GM12875 (cell line): ENCODE data around the gene ZNF488.

ENCODE experiments used
- H3K4me3 ChIP-seq: one replicate; pipeline ENCODE4 v1.5.1; 2011; ENCODE audit warnings: low read depth, low read length, control low read depth
- TF ChIP-seq, protein P1 (sequence below): IDR thresholded peaks from 2 replicates; pipeline ENCODE4 v1.5.1; 2011; ENCODE audit warnings: low read depth, mild to moderate bottlenecking, control low read depth, inconsistent platforms, low read length, moderate library complexity, borderline replicate concordance; ENCODE audit not compliant: insufficient read depth

ZNF488 gene

DNA sequence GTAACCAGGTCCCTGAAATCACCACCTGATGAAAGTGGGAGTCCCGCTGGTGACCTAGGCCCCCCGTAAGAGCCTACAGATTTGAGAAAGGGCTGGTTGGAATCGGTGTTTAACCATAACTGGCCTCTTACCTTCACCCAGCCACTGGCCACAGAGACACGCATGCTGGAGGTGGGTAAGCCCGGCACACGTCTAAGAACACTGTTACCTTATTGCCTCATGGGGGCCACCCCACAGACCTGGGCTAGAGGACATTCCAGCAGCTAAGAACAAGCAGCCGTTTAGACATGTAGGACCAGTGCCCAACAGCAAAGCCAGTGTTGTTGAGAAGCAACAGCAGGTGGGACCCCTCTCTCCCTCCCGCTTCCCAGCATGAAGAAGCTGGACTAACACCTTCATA is 64.3 kb downstream of the ZNF488 start:
- TF ChIP-seq, protein P1, sequence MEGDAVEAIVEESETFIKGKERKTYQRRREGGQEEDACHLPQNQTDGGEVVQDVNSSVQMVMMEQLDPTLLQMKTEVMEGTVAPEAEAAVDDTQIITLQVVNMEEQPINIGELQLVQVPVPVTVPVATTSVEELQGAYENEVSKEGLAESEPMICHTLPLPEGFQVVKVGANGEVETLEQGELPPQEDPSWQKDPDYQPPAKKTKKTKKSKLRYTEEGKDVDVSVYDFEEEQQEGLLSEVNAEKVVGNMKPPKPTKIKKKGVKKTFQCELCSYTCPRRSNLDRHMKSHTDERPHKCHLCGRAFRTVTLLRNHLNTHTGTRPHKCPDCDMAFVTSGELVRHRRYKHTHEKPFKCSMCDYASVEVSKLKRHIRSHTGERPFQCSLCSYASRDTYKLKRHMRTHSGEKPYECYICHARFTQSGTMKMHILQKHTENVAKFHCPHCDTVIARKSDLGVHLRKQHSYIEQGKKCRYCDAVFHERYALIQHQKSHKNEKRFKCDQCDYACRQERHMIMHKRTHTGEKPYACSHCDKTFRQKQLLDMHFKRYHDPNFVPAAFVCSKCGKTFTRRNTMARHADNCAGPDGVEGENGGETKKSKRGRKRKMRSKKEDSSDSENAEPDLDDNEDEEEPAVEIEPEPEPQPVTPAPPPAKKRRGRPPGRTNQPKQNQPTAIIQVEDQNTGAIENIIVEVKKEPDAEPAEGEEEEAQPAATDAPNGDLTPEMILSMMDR, result no peak

GRCh38 chr10:47318706-47319105 is 65.4 kb downstream of the ZNF488 start:
- TF ChIP-seq, protein P1, result no peak

More for the DNA sequence above, 64.3 kb downstream of the ZNF488 start:
- no peak overlapping the region for H3K4me3 ChIP-seq

GRCh38 chr10:47317251-47317650 is 66.8 kb downstream of the ZNF488 start:
- TF ChIP-seq, protein P1, result no peak

More at GRCh38 chr10:47318706-47319105, 65.4 kb downstream of the ZNF488 start:
- no peak overlapping the region for H3K4me3 ChIP-seq

DNA sequence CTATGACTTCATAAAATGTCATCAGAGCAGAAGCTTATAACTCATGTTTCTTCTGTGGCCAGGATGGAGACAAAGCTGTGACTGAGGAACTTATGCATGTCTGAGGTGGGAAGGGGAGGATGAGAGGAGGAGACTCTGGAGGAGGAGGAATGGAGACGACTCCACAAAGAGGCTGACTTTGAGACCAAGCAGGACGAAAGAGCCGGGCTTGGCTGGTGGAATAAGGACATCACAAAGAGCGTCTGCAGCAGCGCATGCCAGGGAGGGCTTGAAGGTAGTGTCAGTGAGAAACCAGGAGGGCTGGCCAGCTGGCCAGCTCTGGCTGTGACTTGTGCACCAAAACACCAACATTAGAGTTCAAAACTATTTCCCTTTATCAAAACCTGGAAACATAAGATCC is 68.0 kb downstream of the ZNF488 start:
- TF ChIP-seq, protein P1, result no peak

More at GRCh38 chr10:47317251-47317650, 66.8 kb downstream of the ZNF488 start:
- H3K4me3 ChIP-seq, result no peak overlapping the region

More for the DNA sequence above, 68.0 kb downstream of the ZNF488 start:
- no peak overlapping the region for H3K4me3 ChIP-seq
